K562 (cell line): ENCODE measurements around the gene SUPT20H. TPM values are rescaled to one million over a fixed set of nuclear protein-coding genes. Genes with fewer than 3 reads are reported as not detected.
A peak's percentile ranks its signal among the peaks of the same experiment; 100 is the strongest.

Experiments used
- ATAC-seq: fragments of 200-7000 bp; cut with Tn5 transposase; 3 replicates; pipeline ENCODE4 v1.9.1; 2020; ENCODE audit warnings: moderate library complexity
- BruUV-seq: library from RNA; stranded (reverse); fragments of 400-500 nt; replicated peaks from 2 replicates; lab custom pipeline; 2021; lab: Mats Ljungman, UMichigan
- CTCF ChIA-PET: fragments of 300-600 bp; formaldehyde crosslinking; extraction: SDS; loops from one replicate; lab custom pipeline; 2021; ENCODE audit warnings: low intra/inter-chr PET ratio; lab: Yijun Ruan, JAX
- POLR2A ChIA-PET: fragments of 300-600, 350-650 bp; sonication (Branson Sonifier 250); formaldehyde crosslinking; extraction: SDS; loops from one replicate; lab custom pipeline; 2021; ENCODE audit warnings: antibody characterized with exemption, inconsistent platforms; lab: Yijun Ruan, JAX
- DNase-seq, 4 experiments: peaks; one replicate each; pipeline versions ENCODE4 v3.0.0 to v3.0.0-alpha.2; 2011 to 2018; ENCODE audit warnings: low spot score in 3 of 4, mixed read lengths in 3 of 4; ENCODE audit errors: extremely low read depth in 1 of 4
- FAIRE-seq: peaks from 2 replicates; lab custom pipeline; 2011; peaks lifted over from hg19 to GRCh38; lab: Jason Lieb, UNC
- H2AFZ ChIP-seq: 2 replicates; pipeline ENCODE4 v1.6.0; 2011; ENCODE audit warnings: low read depth, low read length, control low read depth, inconsistent platforms
- H3K27ac ChIP-seq: fragments of 200-600 bp; 3 replicates; pipeline ENCODE4 v1.8.0; 2011; ENCODE audit warnings: low read depth, mild to moderate bottlenecking, control low read depth, inconsistent platforms, low read length, moderate library complexity, mixed read lengths; ENCODE audit errors: extremely low read depth
- H3K27me3 ChIP-seq, 2 experiments: fragments of 300-600 bp in 1 of 2; 2 replicates in 1 of 2; 3 replicates in 1 of 2; pipeline versions ENCODE4 v1.6.0 to v1.8.0; 2011; ENCODE audit warnings: inconsistent platforms in 2 of 2, low read length in 2 of 2, mild to moderate bottlenecking in 1 of 2, mixed read lengths in 1 of 2, moderate library complexity in 1 of 2; ENCODE audit not compliant: control insufficient read depth in 2 of 2, insufficient read depth in 2 of 2
- H3K36me3 ChIP-seq: fragments of 300-600 bp; 3 replicates; pipeline ENCODE4 v1.8.0; 2011; ENCODE audit warnings: mild to moderate bottlenecking, low read length, inconsistent platforms; ENCODE audit not compliant: control insufficient read depth, insufficient read depth
- H3K4me1 ChIP-seq, 2 experiments: fragments of 200-600 bp in 1 of 2; replicated peaks in 1 of 2; 2 replicates in 1 of 2; 3 replicates in 1 of 2; pipeline versions ENCODE4 v1.5.1 to v1.8.0; 2011; ENCODE audit warnings: inconsistent platforms in 2 of 2, low read length in 2 of 2, mild to moderate bottlenecking in 1 of 2, mixed read lengths in 1 of 2, moderate library complexity in 1 of 2; ENCODE audit not compliant: control insufficient read depth in 2 of 2, insufficient read depth in 2 of 2
- H3K4me2 ChIP-seq: 2 replicates; pipeline ENCODE4 v1.6.1; 2011; ENCODE audit warnings: low read length, control low read depth, inconsistent platforms, mixed read lengths; ENCODE audit not compliant: insufficient read depth
- H3K4me3 ChIP-seq: fragments of 200-600 bp; sonication (generic), shearing (Covaris generic); 2 replicates; pipeline ENCODE4 v1.5.1; 2016; ENCODE audit warnings: control low read depth, inconsistent platforms
- H3K79me2 ChIP-seq: fragments of 200-600 bp; 3 replicates; pipeline ENCODE4 v1.8.0; 2011; ENCODE audit warnings: low read length, inconsistent platforms; ENCODE audit not compliant: control insufficient read depth, insufficient read depth
- H3K9ac ChIP-seq, 2 experiments: 2 replicates each; pipeline versions ENCODE4 v1.6.0 to v1.6.1; 2011; ENCODE audit warnings: low read depth in 2 of 2, low read length in 2 of 2, control low read depth in 1 of 2, inconsistent platforms in 1 of 2, mild to moderate bottlenecking in 1 of 2, mixed read lengths in 1 of 2; ENCODE audit not compliant: insufficient read depth in 1 of 2
- H3K9me1 ChIP-seq: one replicate; pipeline ENCODE4 v1.6.0; 2011; ENCODE audit warnings: inconsistent platforms, mild to moderate bottlenecking, low read length, moderate library complexity; ENCODE audit not compliant: control insufficient read depth, insufficient read depth
- H3K9me3 ChIP-seq: replicated peaks from 2 replicates; pipeline ENCODE4 v1.5.1; 2011; ENCODE audit warnings: low read depth, low read length, inconsistent platforms; ENCODE audit not compliant: control insufficient read depth, insufficient read depth
- H4K20me1 ChIP-seq: replicated peaks from 2 replicates; pipeline ENCODE4 v1.6.1; 2011; ENCODE audit warnings: low read length, inconsistent platforms, mixed read lengths; ENCODE audit not compliant: control insufficient read depth, insufficient read depth
- CREB5 ChIP-seq: fragments of 250-450 bp; sonication (Bioruptor Pico); IDR thresholded peaks from 2 replicates; pipeline ENCODE4 v1.5.0; 2020; ENCODE audit warnings: mild to moderate bottlenecking
- CTCF ChIP-seq, 3 experiments: IDR thresholded peaks in 2 of 3; conservative IDR thresholded peaks in 1 of 3; 2 replicates each; pipeline ENCODE4 v1.5.1; 2011 to 2012; ENCODE audit warnings: low read length in 3 of 3, mild to moderate bottlenecking in 3 of 3, control low read depth in 2 of 3, improper control_type of control experiment in 1 of 3, inconsistent platforms in 1 of 3, low read depth in 1 of 3, mixed read lengths in 1 of 3, moderate library complexity in 1 of 3; ENCODE audit not compliant: insufficient read depth in 2 of 3
- RAD21 ChIP-seq, 2 experiments: fragments of 250-450 bp in 1 of 2; fragments of 450-650 bp in 1 of 2; sonication (Bioruptor Pico) in 1 of 2; formaldehyde crosslinking in 1 of 2; IDR thresholded peaks in 1 of 2; conservative IDR thresholded peaks in 1 of 2; 2 replicates each; pipeline versions ENCODE4 v1.4.0 to v1.8.0; 2020 to 2022; ENCODE audit warnings: mild to moderate bottlenecking in 2 of 2, moderate library complexity in 1 of 2
- REST ChIP-seq, 2 experiments: fragments of 450-650 bp; formaldehyde crosslinking in 1 of 2; IDR thresholded peaks; 2 replicates each; pipeline versions ENCODE4 v1.4.0 to v1.6.1; 2014 to 2020; ENCODE audit warnings: mild to moderate bottlenecking in 2 of 2, borderline replicate concordance in 1 of 2, low read depth in 1 of 2
- ZNF263 ChIP-seq: sonication (generic); formaldehyde crosslinking; IDR thresholded peaks from 2 replicates; pipeline ENCODE4 v1.8.0; 2022; ENCODE audit warnings: mild to moderate bottlenecking, missing genetic modification reagents, borderline replicate concordance
- ZNF830 ChIP-seq: fragments of 250-450 bp; sonication (Bioruptor Pico); IDR thresholded peaks from 2 replicates; pipeline ENCODE4 v1.5.0; 2021; ENCODE audit warnings: mild to moderate bottlenecking
- WGBS: fragments of 100-300 bp; shearing (Covaris generic); methylation state at CpG from one replicate; pipeline ENCODE4 v1.1.6; 2016; ENCODE audit warnings: low coverage, mixed read lengths; ENCODE audit not compliant: insufficient coverage; ENCODE audit errors: missing lambda C conversion rate; 5-methylcytosine and 5-hydroxymethylcytosine counted together
- in situ Hi-C: fragments of 300-500 bp; cut with MboI; formaldehyde crosslinking; loops from 4 replicates; pipeline ENCODE4 v1.15.0; 2018; ENCODE audit warnings: inconsistent platforms, mixed read lengths
- intact Hi-C: fragments of 100-400 bp; cut with micrococcal nuclease; formaldehyde crosslinking; loops from 2 replicates; pipeline ENCODE4 v1.14.2; 2022
- polyA plus RNA-seq, 8 experiments: library from polyadenylated mRNA; depleted of rRNA in 4 of 8; stranded (reverse) in 5 of 8; unstranded in 3 of 8; fragments of >200 nt; fragmentation: Nextera tagmentation in 2 of 8; fragmentation: Illumina TruSeq in 1 of 8; extraction: Ambion mirVana in 2 of 8; extraction: Trizol in 1 of 8; gene quantifications; 2 replicates each; pipeline versions ENCODE4 v1.2.1 to v1.2.3, GENCODE V29; 2011 to 2014; ENCODE audit warnings: inconsistent platforms in 1 of 8, missing spikeins in 1 of 8
- total RNA-seq, 7 experiments: library from RNA; depleted of rRNA in 6 of 7; stranded (reverse); fragments of >200 nt in 6 of 7; fragmentation: Illumina TruSeq in 2 of 7; extraction: Trizol in 2 of 7; gene quantifications; 2 replicates each; pipeline versions ENCODE4 v1.2.1 to v1.2.3, GENCODE V29; 2011 to 2021; ENCODE audit warnings: low replicate concordance in 1 of 7

Gene SUPT20H
- total and polyA plus RNA-seq, 9 of the 15 experiments (the other 6 are each of a cell fraction or from before 2014, with no cell fraction given), result 11.4 to 71.8 (median 31.7) TPM

- H3K27me3 ChIP-seq, result peaks cover 0 to 7% of the 10 kb centered on the region in 2 experiments; a peak in 2 of 5 replicates
- H3K9me3 ChIP-seq, result no peaks in the 10 kb centered on the region
- H3K4me1 ChIP-seq, result peaks cover 0 to 5% of the 10 kb centered on the region in 2 experiments; a peak in 1 of 5 replicates
- TF ChIP-seq ZNF263 (CRISPR knock-in tag), result no peak
- TF ChIP-seq ZNF830 (CRISPR knock-in tag), result no peak
- peak; percentile 39; the same call in 1 of the 2 replicates for TF ChIP-seq REST (IDR thresholded peaks at IDR 0.05; ENCODE audit: borderline replicate concordance)
- no peak for TF ChIP-seq REST (CRISPR knock-in tag; IDR thresholded peaks at IDR 0.05; ENCODE audit: low read depth)
- no peak for TF ChIP-seq CREB5 (CRISPR knock-in tag)
- TF ChIP-seq CTCF (IDR thresholded peaks at IDR 0.05 in 2 of 3, conservative IDR thresholded peaks at IDR 0.05 in 1 of 3; ENCODE audit: insufficient read depth in 2 of 3, low read depth in 1 of 3, low read length in 3 of 3), result peak; percentile 16 to 53 (median 24); a peak in 3 of 6 replicates
- TF ChIP-seq RAD21 (CRISPR knock-in tag; conservative IDR thresholded peaks at IDR 0.05 in 1 of 2, IDR thresholded peaks at IDR 0.05 in 1 of 2), result peak in 1 of 2 experiments; percentile 54; a peak in 3 of 4 replicates
- TF ChIP-seq, all 486 proteins: peak for 3
- Histone ChIP-seq H3K79me2 (no peaks in the 10 kb centered on the region), H3K36me3 (no peaks in the 10 kb centered on the region), H3K4me2 (no peak overlapping the region), H3K9ac (no peak overlapping the region), H4K20me1 (no peaks in the 10 kb centered on the region), H3K4me3 (no peak overlapping the region), H2AFZ (no peak overlapping the region), H3K9me1 (no peaks in the 10 kb centered on the region), H3K27ac (no peak overlapping the region)
- POLR2A ChIA-PET, result no interaction called here
- FAIRE-seq (no peak), DNase-seq (peak in 1 of 4 experiments; percentile 11), ATAC-seq (no peak)
- intact Hi-C loops (loop anchor here (2.0 to 10.0 kb wide), 3 partner anchors 494 to 1656 kb away; no protein-coding TSS in a partner anchor), in situ Hi-C loops (loop anchor here (25.0 kb wide), 2 partner anchors 503 to 1478 kb away; no protein-coding TSS in a partner anchor)
- 0% methylated on average over 1 of the region's 1 CpG for WGBS
- BruUV-seq, result no TSS peak
- CTCF ChIA-PET, result interaction anchor here (0.8 kb wide), 1 partner anchor 493 kb away, joined by 3 read pairs; no protein-coding TSS in a partner anchor
Measured at GRCh38 chr13:37109051-37109678, 49.7 kb upstream of the SUPT20H start.
